Neural progenitor cell (in vitro differentiated cells): Measurements from ENCODE around the gene SV2B.

Experiments used
- EZH2 ChIP-seq: fragments of 200-600 bp; sonication (generic); IDR thresholded peaks from 2 replicates; pipeline ENCODE4 v1.6.1; 2017; ENCODE audit warnings: antibody characterized with exemption, mild to moderate bottlenecking, moderate library complexity
- EZH2phosphoT487 ChIP-seq: fragments of 200-600 bp; sonication (generic); IDR thresholded peaks from 2 replicates; pipeline ENCODE4 v1.6.1; 2017; ENCODE audit warnings: antibody characterized with exemption
- TF ChIP-seq, protein P1 (sequence below): fragments of 200-600 bp; sonication (generic); IDR thresholded peaks from 2 replicates; pipeline ENCODE4 v1.5.1; 2017; ENCODE audit warnings: antibody characterized with exemption, mild to moderate bottlenecking

DNA sequence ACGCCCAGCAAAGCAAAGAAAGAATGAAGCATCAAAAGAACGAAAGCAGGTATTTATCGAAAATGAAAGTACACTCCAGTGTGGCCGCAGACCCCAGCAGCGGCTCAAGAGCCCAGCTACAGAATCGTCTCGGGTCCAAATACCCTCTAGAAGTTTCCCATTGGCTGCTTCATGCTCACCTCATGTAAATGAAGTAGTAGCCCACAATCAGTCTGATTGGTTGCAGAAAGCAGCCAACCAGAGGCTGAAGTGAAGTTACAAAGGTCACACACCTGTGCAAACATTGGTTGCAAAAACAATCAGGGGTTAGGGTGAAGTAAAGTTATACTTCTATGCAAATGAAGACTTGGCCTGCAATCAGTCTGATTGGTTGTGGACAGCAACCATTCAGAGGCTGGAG lies 32.0 kb downstream of the SV2B start:
- TF ChIP-seq, protein P1, sequence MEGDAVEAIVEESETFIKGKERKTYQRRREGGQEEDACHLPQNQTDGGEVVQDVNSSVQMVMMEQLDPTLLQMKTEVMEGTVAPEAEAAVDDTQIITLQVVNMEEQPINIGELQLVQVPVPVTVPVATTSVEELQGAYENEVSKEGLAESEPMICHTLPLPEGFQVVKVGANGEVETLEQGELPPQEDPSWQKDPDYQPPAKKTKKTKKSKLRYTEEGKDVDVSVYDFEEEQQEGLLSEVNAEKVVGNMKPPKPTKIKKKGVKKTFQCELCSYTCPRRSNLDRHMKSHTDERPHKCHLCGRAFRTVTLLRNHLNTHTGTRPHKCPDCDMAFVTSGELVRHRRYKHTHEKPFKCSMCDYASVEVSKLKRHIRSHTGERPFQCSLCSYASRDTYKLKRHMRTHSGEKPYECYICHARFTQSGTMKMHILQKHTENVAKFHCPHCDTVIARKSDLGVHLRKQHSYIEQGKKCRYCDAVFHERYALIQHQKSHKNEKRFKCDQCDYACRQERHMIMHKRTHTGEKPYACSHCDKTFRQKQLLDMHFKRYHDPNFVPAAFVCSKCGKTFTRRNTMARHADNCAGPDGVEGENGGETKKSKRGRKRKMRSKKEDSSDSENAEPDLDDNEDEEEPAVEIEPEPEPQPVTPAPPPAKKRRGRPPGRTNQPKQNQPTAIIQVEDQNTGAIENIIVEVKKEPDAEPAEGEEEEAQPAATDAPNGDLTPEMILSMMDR, result no peak
- no peak for TF ChIP-seq EZH2
- TF ChIP-seq EZH2phosphoT487, result no peak
